ENCODE data around the gene ABL1. TPM values are rescaled to one million over a fixed set of nuclear protein-coding genes. Genes with fewer than 3 reads are reported as not detected.
A peak's percentile ranks its signal among the peaks of the same experiment; 100 is the strongest.

ABL1 gene
- total RNA-seq, 1 experiment from 2014 or later: 83.6 TPM

DNA sequence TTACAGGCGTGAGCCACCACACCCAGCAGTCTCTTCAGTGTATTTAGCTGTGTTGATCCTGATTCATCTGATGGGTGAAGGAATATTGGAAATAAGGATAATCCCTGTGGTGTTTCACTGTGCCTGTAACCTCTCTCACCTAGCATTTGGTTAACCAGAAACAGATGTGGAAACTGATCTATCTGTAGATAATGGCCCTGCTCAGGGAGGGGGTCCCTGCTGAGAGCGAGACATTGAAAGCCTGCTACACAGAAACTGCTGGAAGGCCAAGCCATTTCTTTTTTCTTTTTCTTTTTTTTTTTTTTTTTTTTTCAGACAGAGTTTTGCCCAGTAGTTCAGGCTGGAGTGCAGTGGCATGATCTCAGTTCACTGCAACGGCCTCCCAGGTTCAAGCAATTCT, 33.2 kb downstream of the ABL1 start:
- no peaks in the 10 kb centered on the region for H3K4me1 ChIP-seq (ENCODE audit: insufficient read depth, low read length)
- no peak overlapping the region for H4K5ac ChIP-seq (ENCODE audit: insufficient read length, low read depth, low read length)
- H3K23ac ChIP-seq (ENCODE audit: insufficient read length, low read depth, low read length): no peak overlapping the region
- H2BK20ac ChIP-seq (ENCODE audit: low read depth, low read length, poor library complexity, severe bottlenecking): no peak overlapping the region
- no peak overlapping the region for H3K9ac ChIP-seq (ENCODE audit: extremely low read depth, insufficient read length, low read length)
- no peaks in the 10 kb centered on the region for H3K27me3 ChIP-seq (ENCODE audit: insufficient read depth, low read length)
- H3K27ac ChIP-seq (ENCODE audit: insufficient read length, low read depth, low read length): no peak overlapping the region
- H3K23me2 ChIP-seq (ENCODE audit: insufficient read length, low read depth, low read length, poor library complexity, severe bottlenecking): no peaks in the 10 kb centered on the region
- no peak overlapping the region for H2BK15ac ChIP-seq (ENCODE audit: low read depth, low read length)
- Mint-ChIP-seq H3K27ac (peak overlapping the region in 1 of 3 experiments; percentile 64; a peak in 1 of 7 replicates), H3K4me3 (no peak overlapping the region), H3K36me3 (ENCODE audit: insufficient read depth in 1 of 3, low read depth in 3 of 3) (peaks cover 30 to 58% (median 51%) of the 10 kb centered on the region in 3 experiments; a peak in 6 of 7 replicates), H3K27me3 (ENCODE audit: low read depth) (no peaks in the 10 kb centered on the region), H3K9me3 (no peaks in the 10 kb centered on the region), H3K4me1 (peaks cover 3 to 4% of the 10 kb centered on the region in 2 experiments; a peak in 2 of 4 replicates)
- no peak overlapping the region for H3K56ac ChIP-seq (ENCODE audit: insufficient read length, low read depth, low read length)
- no peaks in the 10 kb centered on the region for H4K20me1 ChIP-seq (ENCODE audit: control insufficient read depth, insufficient read depth, insufficient read length)
- no peaks in the 10 kb centered on the region for H3K79me1 ChIP-seq (ENCODE audit: insufficient read depth, low read depth, low read length, poor library complexity, severe bottlenecking)
- no CpG with 5 or more reads among the region's 3 CpGs for WGBS (ENCODE audit: extremely low coverage, insufficient read length, low lambda C conversion rate)
- H4K8ac ChIP-seq (replicated peaks; ENCODE audit: insufficient read length, low read depth, low read length): no peak overlapping the region
- H3K14ac ChIP-seq (ENCODE audit: insufficient read depth, low read length): no peak overlapping the region
- no peak overlapping the region for H3K4ac ChIP-seq (ENCODE audit: low read depth, low read length)
- H2BK5ac ChIP-seq (ENCODE audit: insufficient read length, low read length): no peak overlapping the region
- H2BK120ac ChIP-seq (ENCODE audit: low read depth, low read length, poor library complexity, severe bottlenecking): no peak overlapping the region
- TF ChIP-seq, protein P1, sequence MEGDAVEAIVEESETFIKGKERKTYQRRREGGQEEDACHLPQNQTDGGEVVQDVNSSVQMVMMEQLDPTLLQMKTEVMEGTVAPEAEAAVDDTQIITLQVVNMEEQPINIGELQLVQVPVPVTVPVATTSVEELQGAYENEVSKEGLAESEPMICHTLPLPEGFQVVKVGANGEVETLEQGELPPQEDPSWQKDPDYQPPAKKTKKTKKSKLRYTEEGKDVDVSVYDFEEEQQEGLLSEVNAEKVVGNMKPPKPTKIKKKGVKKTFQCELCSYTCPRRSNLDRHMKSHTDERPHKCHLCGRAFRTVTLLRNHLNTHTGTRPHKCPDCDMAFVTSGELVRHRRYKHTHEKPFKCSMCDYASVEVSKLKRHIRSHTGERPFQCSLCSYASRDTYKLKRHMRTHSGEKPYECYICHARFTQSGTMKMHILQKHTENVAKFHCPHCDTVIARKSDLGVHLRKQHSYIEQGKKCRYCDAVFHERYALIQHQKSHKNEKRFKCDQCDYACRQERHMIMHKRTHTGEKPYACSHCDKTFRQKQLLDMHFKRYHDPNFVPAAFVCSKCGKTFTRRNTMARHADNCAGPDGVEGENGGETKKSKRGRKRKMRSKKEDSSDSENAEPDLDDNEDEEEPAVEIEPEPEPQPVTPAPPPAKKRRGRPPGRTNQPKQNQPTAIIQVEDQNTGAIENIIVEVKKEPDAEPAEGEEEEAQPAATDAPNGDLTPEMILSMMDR (conservative IDR thresholded peaks at IDR 0.05): no peak
- no peak overlapping the region for H2AFZ ChIP-seq (ENCODE audit: low read length)
- no peak overlapping the region for H3K4me2 ChIP-seq (ENCODE audit: insufficient read depth, insufficient read length, low read length)
- H3T11ph ChIP-seq (ENCODE audit: low read length): no peak overlapping the region
- H3K18ac ChIP-seq (ENCODE audit: insufficient read length, low read depth, low read length): no peak overlapping the region
- no peaks in the 10 kb centered on the region for H3K9me3 ChIP-seq (ENCODE audit: control insufficient read depth, low read depth, low read length)
- DNase-seq: no peak
- no peak overlapping the region for H2BK12ac ChIP-seq (ENCODE audit: insufficient read length, low read depth, low read length)
- no peaks in the 10 kb centered on the region for H3K79me2 ChIP-seq (ENCODE audit: insufficient read depth, low read length)
- H4K91ac ChIP-seq (ENCODE audit: insufficient read length, low read depth, low read length): no peak overlapping the region
- no peak overlapping the region for H2AK5ac ChIP-seq (ENCODE audit: insufficient read length, low read length)
